GM21717 (cell line): Measurements from ENCODE around the gene IP6K3.

Experiments
- ATAC-seq: cut with Tn5 transposase; IDR thresholded peaks from one replicate; pipeline ENCODE4 v1.9.1; 2021; ENCODE audit warnings: mild to moderate bottlenecking, moderate library complexity; ENCODE audit not compliant: unreplicated experiment

IP6K3 gene

DNA sequence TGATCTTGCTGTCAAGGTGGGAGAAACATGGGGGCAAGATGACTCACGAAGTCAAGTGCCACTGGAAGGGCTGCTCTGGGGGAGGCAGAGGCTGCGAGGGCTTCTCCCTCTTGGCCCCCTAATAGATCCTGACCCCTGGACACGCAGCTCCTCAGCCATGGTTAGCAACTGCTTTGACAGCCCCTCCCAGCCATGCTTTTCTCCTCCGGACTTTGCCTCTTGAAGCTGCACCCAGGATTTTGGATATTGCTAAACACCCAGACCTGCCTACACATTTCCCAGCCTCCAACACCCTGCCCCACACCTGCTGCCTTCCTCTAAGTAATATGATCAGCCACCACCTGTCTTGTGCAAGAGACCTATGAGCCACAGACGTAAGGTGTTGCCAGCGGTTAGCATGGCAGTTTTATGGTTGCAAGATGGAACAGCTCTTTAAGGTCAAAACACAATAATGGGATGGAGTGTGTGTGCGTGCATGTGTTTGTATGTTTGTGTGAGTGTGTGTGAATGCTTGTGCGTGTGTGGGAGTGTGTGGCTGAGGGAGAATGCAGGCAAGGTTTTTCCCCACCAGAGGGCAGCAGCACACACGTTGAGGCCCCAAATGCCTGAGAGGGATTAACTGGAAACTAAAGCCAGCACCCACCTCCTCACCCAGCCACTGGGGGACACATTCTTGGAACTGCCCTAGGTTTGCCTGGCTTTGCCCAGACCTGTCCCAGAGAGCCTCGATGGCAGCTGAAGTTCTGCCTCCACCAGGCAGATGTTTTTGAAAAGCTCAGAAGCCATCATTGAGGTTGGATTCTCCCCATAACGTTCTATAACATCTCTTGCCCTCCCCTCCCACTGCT is 2.5 kb downstream of the IP6K3 start:
- no peak for ATAC-seq

DNA sequence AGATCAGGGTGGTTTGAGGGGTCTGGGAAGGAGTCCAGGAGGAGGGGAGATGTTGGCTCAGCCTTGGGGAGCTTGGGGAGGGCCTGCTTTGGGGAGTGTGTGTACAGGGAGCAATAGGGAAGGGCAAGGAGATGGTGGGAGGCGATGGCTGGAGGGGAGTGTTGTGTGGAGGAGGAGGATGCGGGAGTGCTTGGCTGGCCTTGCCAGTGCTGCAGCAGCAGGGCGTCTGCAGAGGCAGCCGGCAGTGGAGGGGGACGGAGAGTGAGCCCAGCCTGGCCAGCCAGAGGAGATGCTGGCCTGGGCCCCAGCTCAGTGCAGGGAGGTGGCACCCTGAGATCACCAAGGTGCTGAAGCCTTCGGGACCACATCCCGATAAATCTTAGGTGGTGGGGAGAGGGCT is 3.9 kb downstream of the IP6K3 start:
- ATAC-seq, result no peak

DNA sequence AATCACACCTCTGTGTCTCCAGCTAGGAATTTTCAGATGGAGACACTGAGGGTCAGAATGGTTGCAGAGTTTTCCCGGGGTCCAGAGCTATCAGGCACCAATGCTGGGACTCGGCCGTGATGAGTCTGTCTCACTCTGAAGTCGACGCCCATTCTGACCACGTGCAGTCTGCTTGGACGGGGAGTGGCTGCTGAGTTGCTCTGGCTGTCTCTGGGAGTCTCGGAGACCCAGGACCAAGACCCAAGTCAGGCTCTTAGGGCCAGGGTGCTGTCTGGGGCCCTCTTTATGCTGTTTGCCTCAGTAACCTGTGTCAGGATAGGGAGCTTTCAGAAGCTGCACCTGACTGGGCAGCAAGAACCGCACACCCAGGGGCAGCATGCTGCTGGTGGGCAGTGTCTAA is 4.6 kb downstream of the IP6K3 start:
- ATAC-seq, result no peak

DNA sequence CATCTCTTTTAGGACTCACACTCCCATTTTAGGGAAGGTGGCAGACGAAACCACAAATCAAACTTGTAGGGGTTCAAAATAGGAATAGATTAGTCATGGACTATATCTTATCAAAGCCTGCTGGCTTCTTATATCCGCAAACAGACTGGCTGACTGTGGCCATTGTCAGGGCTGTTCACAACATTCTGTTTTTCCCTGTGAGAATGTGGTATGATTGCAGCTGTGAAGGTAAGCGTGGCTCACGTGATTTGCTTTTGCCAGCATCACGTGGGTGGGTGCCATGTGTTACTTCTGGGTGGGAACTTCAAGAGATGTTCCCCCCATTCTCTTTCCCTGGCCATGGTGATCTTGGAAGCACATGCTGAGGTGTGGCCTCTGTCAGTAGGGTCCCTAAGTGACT is 5.9 kb downstream of the IP6K3 start:
- no peak for ATAC-seq

DNA sequence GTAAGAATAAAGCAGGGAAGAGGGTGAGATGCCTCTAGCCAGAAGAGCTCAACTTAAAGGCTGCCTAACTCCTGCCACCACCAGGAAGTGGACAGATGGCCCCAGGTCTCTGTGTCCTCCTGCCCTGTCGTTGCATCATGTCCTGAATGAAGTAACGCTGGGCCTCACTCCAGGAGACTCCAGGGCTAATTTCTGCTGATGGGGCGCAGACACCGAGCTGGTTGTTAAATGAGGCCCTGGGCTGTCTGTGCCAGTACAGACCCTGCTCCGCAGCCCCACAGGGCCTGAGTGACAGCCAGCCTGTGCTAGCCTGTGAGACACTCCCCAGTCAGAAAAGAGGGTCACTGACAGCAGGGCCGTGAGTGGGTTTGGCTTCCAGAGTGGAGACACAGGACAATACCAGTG is 6.5 kb downstream of the IP6K3 start:
- no peak for ATAC-seq

DNA sequence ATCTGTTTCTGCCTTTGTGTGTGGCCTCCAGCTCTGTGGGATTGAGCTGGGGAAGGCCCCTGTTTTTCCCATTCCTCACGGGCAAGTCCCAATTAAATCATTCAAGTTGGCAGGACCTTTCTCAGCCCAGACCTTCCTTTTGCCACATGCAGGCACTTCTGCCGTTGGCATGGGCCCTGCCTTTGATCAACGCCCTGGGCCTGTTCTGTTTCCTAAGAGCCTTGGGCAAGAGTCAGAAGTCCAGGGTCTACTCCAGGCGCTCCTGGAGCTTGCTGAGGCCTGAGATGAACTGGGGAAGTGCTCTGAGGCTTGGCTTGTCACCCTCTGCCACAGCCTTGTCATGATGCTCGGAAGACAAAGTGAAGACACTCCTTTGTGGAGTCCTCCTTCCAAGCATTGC is 7.1 kb downstream of the IP6K3 start:
- no peak for ATAC-seq

DNA sequence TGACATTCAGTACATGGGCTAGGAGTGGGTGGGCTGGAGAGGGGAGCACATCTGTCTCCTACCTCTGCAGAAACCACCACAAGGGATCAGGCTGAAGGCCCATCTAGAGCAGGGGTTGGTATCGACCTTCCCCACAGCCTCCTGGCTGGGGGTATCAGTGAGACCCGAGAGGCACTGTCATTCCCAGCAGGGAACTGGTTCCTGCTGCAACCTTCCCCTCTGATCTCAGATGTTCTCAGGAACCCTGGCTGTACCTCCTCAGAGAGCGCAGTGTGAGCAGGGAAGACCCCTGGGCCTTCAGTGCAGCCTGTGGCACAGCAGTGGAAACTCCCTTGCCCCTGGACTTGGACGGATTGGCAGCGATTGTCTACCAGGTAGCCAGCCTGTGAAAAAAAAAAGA is 7.8 kb downstream of the IP6K3 start:
- ATAC-seq, result no peak

DNA sequence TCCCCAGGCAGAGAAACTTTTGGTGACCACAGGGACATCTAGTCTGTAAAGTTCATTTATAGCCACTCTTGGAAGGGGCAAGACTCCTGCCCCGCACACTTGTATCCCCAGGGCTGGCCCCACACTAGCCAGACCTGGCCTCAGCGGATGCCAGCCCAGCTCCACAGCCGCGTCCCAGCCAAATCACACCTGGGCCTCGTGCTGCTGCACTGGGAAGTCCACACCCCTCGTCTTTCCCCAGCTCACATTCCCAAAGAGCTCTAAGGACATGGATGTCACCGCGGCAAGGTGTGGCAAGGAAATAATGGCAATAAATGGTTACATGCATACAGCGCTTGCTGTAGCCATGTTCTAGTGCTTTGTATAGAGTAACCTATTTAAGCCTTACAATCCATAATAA is 8.6 kb downstream of the IP6K3 start:
- ATAC-seq, result no peak

DNA sequence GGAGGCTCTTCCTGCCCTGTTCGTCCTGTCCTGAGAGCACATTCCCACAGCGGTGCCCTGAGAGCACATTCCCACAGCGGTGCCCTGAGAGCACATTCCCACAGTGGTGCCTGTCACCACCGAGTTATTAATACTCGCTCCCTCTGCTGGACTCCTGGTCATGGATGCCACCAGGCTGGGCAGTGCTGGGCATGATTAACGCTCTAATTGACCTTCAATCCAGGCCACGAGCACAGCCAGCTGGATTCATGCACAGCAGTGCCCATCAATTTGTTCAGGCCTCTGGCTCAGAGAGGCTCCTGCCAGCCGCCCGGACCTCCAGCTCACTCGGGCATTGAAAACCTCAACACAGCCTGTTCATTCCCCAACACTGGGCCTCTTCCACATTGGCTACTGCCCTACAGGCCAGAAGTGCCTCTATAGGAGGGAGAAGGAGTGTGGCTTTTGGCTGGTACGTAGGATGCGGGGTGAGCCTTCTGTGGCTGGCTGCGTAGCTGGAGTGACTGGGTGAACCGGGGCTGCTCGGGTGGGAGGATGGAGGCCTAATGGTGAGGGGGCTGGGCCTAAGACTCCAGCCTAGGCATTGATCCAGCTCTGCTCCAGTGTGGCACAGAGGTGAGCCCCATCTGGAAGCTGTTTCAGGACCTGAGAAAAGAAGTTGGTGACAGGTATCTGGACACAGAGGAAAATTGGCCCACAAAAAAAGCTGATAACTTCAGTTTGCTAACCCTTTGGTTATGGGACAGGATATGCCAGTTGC is 9.3 kb downstream of the IP6K3 start:
- no peak for ATAC-seq

DNA sequence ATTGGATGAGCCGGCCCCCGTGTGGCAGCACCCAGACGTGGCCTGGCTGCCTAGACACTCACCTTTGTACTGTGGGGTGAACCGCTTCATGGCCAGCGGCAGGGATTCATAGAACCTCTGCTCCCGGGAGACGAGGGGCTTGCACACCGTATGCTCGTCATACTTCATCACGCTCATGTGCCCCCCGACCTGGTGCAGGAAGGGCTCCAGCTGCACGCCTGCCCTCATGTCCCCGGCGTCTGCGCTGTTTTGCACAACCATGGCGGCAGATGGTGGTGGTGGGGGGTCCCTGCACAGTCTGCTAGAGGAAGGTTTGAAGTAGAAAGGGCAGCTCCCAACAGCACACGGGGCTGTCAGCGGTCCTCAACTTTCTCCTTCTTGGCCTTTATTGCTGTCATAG is 11.5 kb downstream of the IP6K3 start:
- ATAC-seq, result no peak

DNA sequence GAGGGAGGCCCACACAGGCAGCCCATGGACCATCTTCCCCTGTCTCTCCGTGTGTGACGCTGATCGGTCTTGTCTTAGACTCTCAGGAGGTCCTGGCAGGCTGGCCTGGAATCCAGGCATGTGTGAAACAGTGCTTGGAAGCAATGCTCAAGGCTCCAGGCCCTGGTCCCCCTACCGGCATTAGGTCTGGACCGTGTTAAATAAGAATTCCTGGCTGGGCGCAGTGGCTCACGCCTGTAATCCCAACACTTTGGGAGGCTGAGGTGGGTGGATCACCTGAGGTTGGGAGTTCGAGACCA is 13.0 kb downstream of the IP6K3 start:
- ATAC-seq, result no peak

DNA sequence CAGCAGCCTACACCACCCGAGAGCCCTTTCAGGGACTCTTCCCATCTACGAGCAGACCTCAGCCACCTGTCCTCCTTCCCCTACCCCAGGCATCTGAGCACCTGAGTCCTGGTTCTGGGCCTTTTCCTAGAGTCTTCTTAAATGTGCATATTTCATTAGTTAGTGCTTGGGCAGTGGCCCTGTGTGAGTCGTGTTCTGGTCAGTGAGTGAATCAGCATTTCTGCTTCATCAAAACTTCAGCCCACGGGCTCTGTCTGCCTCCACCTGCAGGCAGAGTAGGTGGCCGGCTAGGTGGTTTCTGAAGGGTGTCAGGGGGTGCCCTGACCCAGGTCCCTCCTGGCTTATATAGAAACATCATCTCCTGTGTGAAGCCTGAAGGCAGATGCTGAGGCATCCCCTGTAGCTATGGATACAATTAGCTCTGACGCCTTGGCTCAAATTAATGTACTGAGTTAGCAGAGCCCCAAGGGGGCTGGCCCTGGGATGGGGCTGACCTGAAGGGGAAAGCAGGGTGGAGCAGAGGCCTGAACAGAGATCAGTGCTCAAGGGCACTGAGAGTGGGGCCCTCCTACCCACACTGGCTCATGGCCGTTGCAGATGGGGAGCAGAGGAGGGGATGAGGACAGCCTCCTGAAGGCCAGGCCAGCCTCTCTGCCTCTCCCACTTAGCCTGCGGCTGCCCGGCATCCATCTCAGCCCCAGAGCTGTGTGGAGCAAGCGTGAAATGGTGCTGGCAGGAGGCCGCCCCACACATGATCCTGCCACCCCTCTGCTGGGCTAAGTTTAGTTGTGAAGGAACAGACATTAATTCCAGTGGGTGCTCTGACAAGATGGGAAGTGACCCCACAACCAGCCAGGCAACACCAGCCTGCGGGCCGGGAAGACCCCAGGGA is 13.6 kb downstream of the IP6K3 start:
- ATAC-seq, result no peak

DNA sequence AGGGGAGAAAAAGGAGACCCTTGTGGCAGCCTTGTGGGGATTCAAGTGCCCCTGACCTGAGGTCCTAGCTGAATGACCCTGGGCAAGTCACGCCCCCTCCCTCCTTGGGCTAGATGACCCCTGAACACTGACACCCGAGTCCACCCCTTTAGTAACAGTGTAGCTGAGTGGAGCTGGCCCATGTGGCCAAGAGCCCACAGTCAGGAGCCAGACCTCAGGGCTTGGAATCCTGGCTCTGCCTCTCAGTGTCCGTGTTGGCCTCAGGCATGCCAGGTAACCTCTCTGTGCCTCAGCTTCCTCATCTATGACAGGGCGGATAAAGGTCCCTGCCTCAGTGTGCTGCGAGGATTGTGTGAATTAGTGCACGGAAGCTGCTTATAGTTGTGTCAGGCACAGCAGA is 14.3 kb downstream of the IP6K3 start:
- no peak for ATAC-seq

DNA sequence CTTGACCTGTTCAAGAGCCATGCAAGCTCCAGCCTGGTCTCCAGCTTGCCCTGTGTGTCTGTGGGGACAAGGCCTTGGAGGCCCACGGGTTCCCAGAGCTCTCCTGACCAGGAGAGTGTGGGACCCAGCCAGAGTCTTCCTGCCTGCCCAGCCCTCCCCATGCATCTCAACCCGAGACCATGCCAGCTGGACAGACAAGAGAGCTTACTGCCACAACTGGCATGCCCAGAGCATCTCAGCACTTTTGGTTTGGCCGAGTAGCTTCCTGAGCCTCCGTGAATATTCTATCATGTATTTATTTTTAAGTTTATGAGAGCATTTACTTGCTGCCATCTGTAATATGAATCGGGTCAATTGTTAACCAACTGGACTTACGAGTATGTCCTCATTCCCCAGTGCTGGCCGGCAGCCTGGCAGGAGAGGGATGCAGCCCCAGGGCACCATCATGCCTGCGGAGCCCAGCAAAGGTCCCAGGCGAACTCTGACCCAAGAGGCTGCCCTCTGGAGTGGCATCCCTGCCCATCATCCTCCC is 14.9 kb downstream of the IP6K3 start:
- ATAC-seq, result no peak

DNA sequence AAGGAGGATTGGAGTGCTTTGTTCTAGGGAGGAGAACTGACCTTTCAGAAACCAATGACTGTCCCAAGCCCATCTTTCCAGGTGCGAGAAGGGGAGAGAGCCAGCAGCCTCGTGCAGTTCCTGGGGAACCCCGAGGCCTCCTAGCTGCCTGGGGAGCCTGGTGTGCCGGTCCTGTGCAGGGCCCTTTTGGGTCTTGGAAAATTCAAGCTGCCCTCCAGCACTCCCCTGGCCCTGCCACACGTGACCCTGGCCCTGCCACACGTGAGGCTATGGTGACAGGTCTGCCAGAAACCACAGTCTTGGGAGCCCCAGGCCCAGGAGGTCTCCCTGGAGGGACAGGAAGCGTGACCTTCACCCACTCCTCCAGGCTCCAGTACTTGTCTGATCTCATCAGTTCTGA is 15.7 kb downstream of the IP6K3 start:
- no peak for ATAC-seq

DNA sequence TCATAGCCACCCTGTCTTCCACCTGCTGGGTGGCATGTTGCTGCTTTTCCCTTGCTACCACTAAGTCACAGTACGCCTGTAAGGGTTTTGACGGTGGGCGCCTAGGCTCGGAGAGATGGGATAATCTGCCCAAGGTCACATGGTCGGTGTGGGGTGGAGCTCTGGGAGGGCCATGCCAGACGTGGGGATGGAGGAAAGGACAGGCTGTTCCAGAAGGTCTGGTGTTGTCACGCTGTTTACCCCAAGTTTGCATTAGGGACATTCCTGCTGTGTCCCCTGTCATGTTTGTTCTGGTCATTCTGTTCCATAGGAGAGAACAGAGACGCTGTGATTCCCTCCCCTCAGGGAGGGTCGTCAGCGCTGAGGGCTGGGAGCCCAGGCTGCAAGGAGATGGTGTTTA is 16.1 kb downstream of the IP6K3 start:
- no peak for ATAC-seq

DNA sequence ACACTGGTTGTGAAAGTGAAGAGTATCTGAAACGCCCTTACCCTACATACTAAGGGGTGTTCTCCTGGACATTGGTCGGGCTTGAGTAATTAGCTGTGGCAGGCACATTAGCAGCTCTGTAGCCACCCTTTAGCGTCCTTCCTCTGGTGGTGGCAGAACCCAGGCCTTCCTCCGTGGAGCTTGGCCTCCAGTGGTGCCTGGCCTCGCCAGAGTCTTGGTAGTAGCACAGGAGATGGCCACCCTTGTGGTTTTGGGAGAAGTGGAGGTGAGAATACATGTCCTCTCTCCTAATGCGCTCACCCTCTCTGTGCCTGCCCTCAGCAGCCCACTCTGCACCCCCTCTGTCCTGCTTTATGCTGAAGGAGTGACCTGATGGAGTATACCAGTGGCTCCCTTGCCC is 17.6 kb downstream of the IP6K3 start:
- ATAC-seq, result no peak

DNA sequence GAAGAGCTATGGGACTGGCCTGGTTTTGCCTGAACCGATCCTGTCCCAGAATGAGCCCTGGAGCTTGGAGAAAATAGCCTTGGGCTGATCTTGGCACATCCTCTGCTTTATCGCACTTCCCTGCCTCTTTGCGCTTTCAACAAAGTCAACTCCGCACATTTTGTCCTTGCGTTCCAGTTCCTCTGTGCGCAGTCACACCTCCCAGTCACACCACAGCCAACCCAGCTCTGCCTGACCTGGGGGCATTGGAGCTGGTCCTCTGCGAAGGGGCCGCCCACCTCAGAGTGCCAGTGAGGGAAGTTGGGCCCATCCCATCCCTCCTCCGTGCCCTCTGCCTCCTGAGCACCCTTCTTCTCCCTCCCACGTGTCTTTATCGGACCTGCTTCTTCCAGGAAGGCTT is 18.3 kb downstream of the IP6K3 start:
- ATAC-seq, result no peak

DNA sequence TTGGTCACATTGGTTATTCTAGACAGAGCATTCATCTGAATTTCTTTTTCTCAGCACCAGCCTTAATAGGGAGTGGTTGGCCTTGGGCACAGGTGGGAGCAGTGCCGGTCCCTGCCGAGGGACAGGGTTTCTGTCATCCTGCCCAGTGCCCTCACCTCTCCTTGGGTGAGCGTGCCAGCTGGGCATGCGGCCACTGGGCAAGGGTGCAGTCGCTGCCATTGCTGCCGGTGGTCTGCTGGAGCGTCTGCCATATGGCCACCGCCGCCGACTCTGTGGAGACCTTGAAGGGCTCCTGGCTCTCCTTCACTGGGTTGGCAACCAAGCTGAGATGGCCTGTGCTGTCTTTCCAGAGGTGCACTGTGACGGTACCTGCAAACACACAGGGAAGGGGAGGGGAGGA is 18.8 kb downstream of the IP6K3 start:
- ATAC-seq, result no peak

DNA sequence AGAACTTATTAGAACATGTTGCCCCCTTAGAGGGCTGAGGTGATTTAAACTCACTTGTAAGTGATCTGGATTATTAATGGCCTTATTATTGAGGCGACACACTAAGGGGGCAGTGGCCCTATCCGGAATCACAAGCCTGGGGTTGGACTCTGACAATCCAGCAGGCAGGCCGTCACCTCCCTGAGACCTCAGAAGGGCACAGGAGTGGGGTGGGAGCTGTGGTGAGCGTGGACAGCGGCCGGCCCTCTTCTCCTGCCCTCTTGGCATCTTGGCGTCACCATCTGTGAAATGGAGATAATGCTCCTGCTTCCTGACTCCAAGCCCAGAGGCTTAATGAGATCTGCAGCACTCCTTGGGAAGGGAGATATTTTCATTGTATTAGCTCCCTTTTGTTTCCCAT is 19.6 kb downstream of the IP6K3 start:
- no peak for ATAC-seq

DNA sequence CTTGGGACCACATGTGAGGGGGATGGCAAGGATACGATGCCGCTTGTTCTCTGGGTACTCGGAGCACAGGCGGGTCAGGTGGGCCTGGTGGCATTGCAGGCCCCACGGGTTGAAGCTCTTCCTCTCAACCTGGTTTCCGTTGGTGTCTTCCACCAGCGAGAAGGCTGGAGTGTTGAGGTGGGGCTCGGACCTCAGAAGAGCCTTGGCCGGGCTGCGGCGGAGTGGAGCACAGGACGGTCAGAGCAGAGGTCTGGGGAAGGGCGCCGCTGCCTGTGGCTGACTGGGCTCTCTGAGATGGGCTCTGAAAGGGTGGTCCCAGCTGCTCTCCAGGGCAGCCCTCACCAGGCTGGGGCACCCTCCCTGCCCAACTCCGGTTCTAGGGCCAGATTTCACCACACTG is 20.0 kb downstream of the IP6K3 start:
- ATAC-seq, result no peak
